ENCODE results near the gene TRA2A. TPM values are rescaled to one million over a fixed set of nuclear protein-coding genes. Genes with fewer than 3 reads are reported as not detected.

The TRA2A gene
- total and polyA plus RNA-seq, 2 donors (not counting 3 experiments of a cell fraction or from before 2014, with no cell fraction given) = 55.1 to 112 TPM

DNA sequence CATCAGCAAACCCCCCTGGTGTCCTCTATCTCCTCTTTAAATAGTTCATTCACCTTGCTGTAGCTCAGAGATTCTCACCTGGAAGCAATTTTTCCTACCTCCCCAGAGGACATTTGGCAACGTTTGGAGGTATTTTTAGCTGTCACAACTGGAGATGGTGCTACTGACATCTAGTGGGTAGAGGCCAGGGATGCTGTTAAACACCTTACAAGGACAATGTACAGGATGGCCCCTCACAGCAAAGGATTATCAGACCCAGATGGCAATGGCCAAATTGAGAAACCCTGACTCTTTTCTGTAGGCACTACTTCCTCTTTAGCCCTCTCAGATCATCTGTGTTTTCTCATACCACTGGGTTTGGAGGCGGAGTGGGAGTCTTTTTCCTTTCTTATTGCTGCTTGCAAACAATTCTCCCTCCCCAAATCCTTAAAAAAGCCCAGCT, 13.2 kb upstream of the TRA2A start:
- Histone ChIP-seq H3K36me3 (ENCODE audit: control insufficient read depth in 2 of 2, extremely low read depth in 1 of 2, insufficient read depth in 2 of 2, low read length in 2 of 2) (no peaks in the 10 kb centered on the region), H3K27ac (ENCODE audit: insufficient read depth, low read depth, low read length) (no peak overlapping the region), H3K4me2 (ENCODE audit: insufficient read depth, low read length) (no peak overlapping the region), H3K4me1 (ENCODE audit: control insufficient read depth, extremely low read depth, insufficient read depth, low read length) (no peaks in the 10 kb centered on the region), H2AFZ (ENCODE audit: low read depth, low read length) (no peak overlapping the region), H3K4me3 (replicated peaks in 1 of 3; ENCODE audit: insufficient read depth in 1 of 3, low read depth in 1 of 3, low read length in 3 of 3) (no peak overlapping the region), H3K9ac (replicated peaks; ENCODE audit: extremely low read depth, insufficient read depth, low read length) (no peak overlapping the region), H3K9me3 (replicated peaks; ENCODE audit: control insufficient read depth, insufficient read depth, low read length) (no peaks in the 10 kb centered on the region), H4K20me1 (replicated peaks; ENCODE audit: control insufficient read depth, extremely low read depth, insufficient read depth, low read length) (no peaks in the 10 kb centered on the region), H3K9me1 (replicated peaks; ENCODE audit: control insufficient read depth, extremely low read depth, insufficient read depth, low read length) (no peaks in the 10 kb centered on the region), H3K27me3 (ENCODE audit: control insufficient read depth in 2 of 2, insufficient read depth in 2 of 2, low read length in 2 of 2) (peaks cover 0 to 2% of the 10 kb centered on the region in 2 experiments), H3K79me2 (ENCODE audit: control insufficient read depth, insufficient read depth, low read length) (no peaks in the 10 kb centered on the region)
- ChIA-PET POLR2A (interaction anchor here (0.7 kb wide), 1 partner anchor 368 kb away, joined by 3 read pairs; no protein-coding TSS in a partner anchor), CTCF (interaction anchor here (0.9 to 6.8 kb wide), 6 partner anchors 11 to 360 kb away, joined by 3 to 96 read pairs (median 4); partner anchors contain the start of gene STK31)
- BruUV-seq (replicated peaks) = no TSS peak
- DNase-seq (ENCODE audit: low read depth, low spot score) = no peak
- no peak for FAIRE-seq
- intact Hi-C loops (cut with micrococcal nuclease) = loop anchor here (2.0 to 5.0 kb wide), 2 partner anchors 114 to 837 kb away; no protein-coding TSS in a partner anchor
- dilution Hi-C loops (cut with MboI; ENCODE audit: extremely low pct_ligation_motif_present, low sequenced_read_pairs) = no loop called here
- TF ChIP-seq CTCF (IDR thresholded peaks at IDR 0.05; ENCODE audit: extremely low read depth in 1 of 2, insufficient read depth in 1 of 2, low read depth in 1 of 2, low read length in 2 of 2) (peak in 1 of 2 donors; percentile 25), MYC (IDR thresholded peaks at IDR 0.05; ENCODE audit: low read depth, low read length) (no peak), POLR2A (IDR thresholded peaks at IDR 0.05; ENCODE audit: low read depth, low read length) (no peak), EZH2 (IDR thresholded peaks at IDR 0.05; ENCODE audit: borderline replicate concordance, low read depth, low read length, severe bottlenecking) (no peak), JUN (IDR thresholded peaks at IDR 0.05; ENCODE audit: borderline replicate concordance, insufficient read depth, insufficient read length, low read depth) (no peak), GATA2 (IDR thresholded peaks at IDR 0.05; ENCODE audit: insufficient read depth, insufficient read length, low read depth, low read length) (no peak), FOS (IDR thresholded peaks at IDR 0.05; ENCODE audit: borderline replicate concordance, insufficient read depth, low read length) (no peak)
